CD14-positive monocyte (primary cell): ENCODE data around the gene GNAT3. TPM values are rescaled to one million over a fixed set of nuclear protein-coding genes. Genes with fewer than 3 reads are reported as not detected.

Experiments used
- DNase-seq, 3 donors: peaks; one replicate each; pipeline ENCODE4 v3.0.0-alpha.2; 2011 to 2022
- H2AFZ ChIP-seq: 2 replicates; pipeline ENCODE4 v1.6.0; 2012; ENCODE audit warnings: mild to moderate bottlenecking, low read depth, low read length, inconsistent platforms; ENCODE audit not compliant: insufficient read depth, poor library complexity, severe bottlenecking
- H3K27ac ChIP-seq, 2 donors: 1 replicate in 1 of 2; 2 replicates in 1 of 2; pipeline ENCODE4 v1.5.1; 2012 to 2013; ENCODE audit warnings: low read length in 2 of 2, control low read depth in 1 of 2, inconsistent platforms in 1 of 2, low read depth in 1 of 2, mild to moderate bottlenecking in 1 of 2
- H3K27me3 ChIP-seq, 2 donors: one replicate each; pipeline versions ENCODE4 v1.6.0 to v1.6.1; 2011 to 2013; ENCODE audit warnings: low read length in 2 of 2; ENCODE audit not compliant: control insufficient read depth in 2 of 2, insufficient read depth in 2 of 2
- H3K36me3 ChIP-seq, 2 donors: replicated peaks in 1 of 2; 1 replicate in 1 of 2; 2 replicates in 1 of 2; pipeline versions ENCODE4 v1.5.1 to v1.6.1; 2012 to 2013; ENCODE audit warnings: low read length in 2 of 2, control low read depth in 1 of 2, inconsistent platforms in 1 of 2, mild to moderate bottlenecking in 1 of 2; ENCODE audit not compliant: insufficient read depth in 2 of 2, control insufficient read depth in 1 of 2
- H3K4me1 ChIP-seq, 2 donors: 1 replicate in 1 of 2; 2 replicates in 1 of 2; pipeline versions ENCODE4 v1.5.1 to v1.6.1; 2012 to 2013; ENCODE audit warnings: low read length in 2 of 2, control low read depth in 1 of 2, inconsistent platforms in 1 of 2, mild to moderate bottlenecking in 1 of 2, moderate library complexity in 1 of 2; ENCODE audit not compliant: insufficient read depth in 2 of 2, control insufficient read depth in 1 of 2
- H3K4me2 ChIP-seq: replicated peaks from 2 replicates; pipeline ENCODE3; 2012; ENCODE audit warnings: low read length, moderate library complexity, mild to moderate bottlenecking; ENCODE audit not compliant: poor library complexity, severe bottlenecking; ENCODE audit errors: extremely low read depth
- H3K4me3 ChIP-seq, 3 experiments: fragments of 200-600 bp in 1 of 3; sonication (generic) in 1 of 3; replicated peaks in 1 of 3; 1 replicate in 2 of 3; 2 replicates in 1 of 3; pipeline ENCODE4 v1.5.1; 2011 to 2013; ENCODE audit warnings: low read length in 3 of 3, mild to moderate bottlenecking in 3 of 3, control low read depth in 2 of 3, low read depth in 2 of 3, inconsistent platforms in 1 of 3, moderate library complexity in 1 of 3
- H3K79me2 ChIP-seq: 2 replicates; pipeline ENCODE4 v1.6.0; 2012; ENCODE audit warnings: mild to moderate bottlenecking, control low read depth, inconsistent platforms, low read length, moderate library complexity; ENCODE audit not compliant: insufficient read depth
- H3K9ac ChIP-seq: 2 replicates; pipeline ENCODE4 v1.6.0; 2017; ENCODE audit warnings: low read length, mild to moderate bottlenecking; ENCODE audit not compliant: insufficient read depth, poor library complexity, severe bottlenecking
- H3K9me3 ChIP-seq, 2 donors: replicated peaks in 1 of 2; 1 replicate in 1 of 2; 2 replicates in 1 of 2; pipeline versions ENCODE4 v1.5.1 to v1.6.1; 2012 to 2013; ENCODE audit warnings: low read length in 2 of 2, control low read depth in 1 of 2; ENCODE audit not compliant: control insufficient read depth in 1 of 2, insufficient read depth in 1 of 2
- H4K20me1 ChIP-seq: 2 replicates; pipeline ENCODE4 v1.6.0; 2012; ENCODE audit warnings: mild to moderate bottlenecking, low read length, control low read depth, moderate library complexity; ENCODE audit not compliant: insufficient read depth
- H3K27ac Mint-ChIP-seq, 7 donors: one replicate each; pipeline ENCODE4 v1.8.0; 2020; ENCODE audit warnings: mild to moderate bottlenecking in 7 of 7, mixed read lengths in 7 of 7, moderate library complexity in 6 of 7, inconsistent platforms in 2 of 7
- H3K27me3 Mint-ChIP-seq, 3 donors: one replicate each; pipeline ENCODE4 v1.8.0; 2021 to 2022; ENCODE audit warnings: low read depth in 3 of 3, mild to moderate bottlenecking in 3 of 3, mixed read lengths in 3 of 3, moderate library complexity in 3 of 3, inconsistent platforms in 1 of 3
- H3K36me3 Mint-ChIP-seq, 2 donors: one replicate each; pipeline ENCODE4 v1.8.0; 2020; ENCODE audit warnings: mixed read lengths in 2 of 2, inconsistent platforms in 1 of 2, mild to moderate bottlenecking in 1 of 2
- H3K4me1 Mint-ChIP-seq: one replicate; pipeline ENCODE4 v1.8.0; 2020; ENCODE audit warnings: mild to moderate bottlenecking, mixed read lengths
- H3K4me3 Mint-ChIP-seq, 2 donors: one replicate each; pipeline ENCODE4 v1.8.0; 2020; ENCODE audit warnings: mild to moderate bottlenecking in 2 of 2, mixed read lengths in 2 of 2, moderate library complexity in 1 of 2
- H3K9me3 Mint-ChIP-seq, 7 donors: one replicate each; pipeline ENCODE4 v1.8.0; 2020 to 2022; ENCODE audit warnings: mixed read lengths in 7 of 7, mild to moderate bottlenecking in 6 of 7, moderate library complexity in 6 of 7, inconsistent platforms in 2 of 7
- CTCF ChIP-seq: fragments of 200-600 bp; IDR thresholded peaks from one replicate; pipeline ENCODE4 v1.8.0; 2022; ENCODE audit warnings: antibody characterized with exemption, mild to moderate bottlenecking
- WGBS: methylation state at CpG from one replicate; pipeline ENCODE4 v1.1.5; 2013; ENCODE audit warnings: missing lambda C conversion rate; ENCODE audit not compliant: insufficient coverage; 5-methylcytosine and 5-hydroxymethylcytosine counted together
- intact Hi-C, 2 donors: fragments of 100-400 bp; cut with micrococcal nuclease; formaldehyde crosslinking; loops; one replicate each; pipeline versions ENCODE4 v1.15.0 to v1.15.1; 2023
- polyA plus RNA-seq, 3 donors: library from polyadenylated mRNA; depleted of rRNA in 1 of 3; unstranded in 2 of 3; stranded (reverse) in 1 of 3; fragments of 300-500 nt in 2 of 3; fragments of >200 nt in 1 of 3; fragmentation: Illumina TruSeq in 2 of 3; gene quantifications; 1 replicate in 2 of 3; 2 replicates in 1 of 3; pipeline ENCODE4 v1.2.3, GENCODE V29; 2012 to 2021

Gene GNAT3
- polyA plus RNA-seq, 3 donors: not detected

GRCh38 chr7:80459776-80460510 is 51.9 kb downstream of the GNAT3 start:
- no peaks in the 10 kb centered on the region for H3K36me3 Mint-ChIP-seq
- no peaks in the 10 kb centered on the region for H3K9me3 ChIP-seq
- H3K9me3 Mint-ChIP-seq: no peaks in the 10 kb centered on the region
- no peaks in the 10 kb centered on the region for H3K27me3 ChIP-seq
- no peak for TF ChIP-seq CTCF
- H3K27ac Mint-ChIP-seq: no peak overlapping the region
- peaks cover 4% of the 10 kb centered on the region for H3K4me1 Mint-ChIP-seq
- intact Hi-C loops: no loop called here
- no peaks in the 10 kb centered on the region for H3K79me2 ChIP-seq
- no peak overlapping the region for H3K4me2 ChIP-seq
- no peaks in the 10 kb centered on the region for H4K20me1 ChIP-seq
- DNase-seq: no peak
- no peaks in the 10 kb centered on the region for H3K36me3 ChIP-seq
- H3K27me3 Mint-ChIP-seq: peaks cover 0 to 2% (median 0%) of the 10 kb centered on the region in 3 donors
- H3K4me1 ChIP-seq: no peaks in the 10 kb centered on the region
- no peak overlapping the region for H3K27ac ChIP-seq
- no peak overlapping the region for H3K4me3 Mint-ChIP-seq
- no peak overlapping the region for H3K4me3 ChIP-seq
- WGBS: 83% methylated on average over 3 of the region's 4 CpGs
- no peak overlapping the region for H3K9ac ChIP-seq
- H2AFZ ChIP-seq: no peak overlapping the region

- no peaks in the 10 kb centered on the region for H3K27me3 ChIP-seq
- intact Hi-C loops: no loop called here
- Mint-ChIP-seq H3K4me3 (no peak overlapping the region), H3K36me3 (no peaks in the 10 kb centered on the region), H3K4me1 (peaks cover 4% of the 10 kb centered on the region), H3K27ac (no peak overlapping the region), H3K27me3 (peaks cover 0 to 2% (median 0%) of the 10 kb centered on the region in 3 donors), H3K9me3 (no peaks in the 10 kb centered on the region)
- no peak overlapping the region for H3K4me3 ChIP-seq
- no peaks in the 10 kb centered on the region for H3K79me2 ChIP-seq
- no peaks in the 10 kb centered on the region for H3K4me1 ChIP-seq
- WGBS: 100% methylated on average over 1 of the region's 6 CpGs
- no peaks in the 10 kb centered on the region for H3K36me3 ChIP-seq
- no peak overlapping the region for H3K9ac ChIP-seq
- DNase-seq: no peak
- TF ChIP-seq CTCF: no peak
- H4K20me1 ChIP-seq: no peaks in the 10 kb centered on the region
- no peak overlapping the region for H2AFZ ChIP-seq
- no peak overlapping the region for H3K4me2 ChIP-seq
- no peak overlapping the region for H3K27ac ChIP-seq
- no peaks in the 10 kb centered on the region for H3K9me3 ChIP-seq
These were observed 52.8 kb downstream of the GNAT3 start for GRCh38 chr7:80458822-80459725.
